HepG2 (cell line): ENCODE data around the gene RBM44. TPM values are rescaled to one million over a fixed set of nuclear protein-coding genes. Genes with fewer than 3 reads are reported as not detected.

Experiments
- ATAC-seq: fragments of 200-7000 bp; cut with Tn5 transposase; 3 replicates; pipeline ENCODE4 v1.9.1; 2020; ENCODE audit warnings: mild to moderate bottlenecking, moderate library complexity
- BruUV-seq: library from RNA; stranded (reverse); fragments of 400-500 nt; replicated peaks from 2 replicates; lab custom pipeline; 2021; lab: Mats Ljungman, UMichigan
- CTCF ChIA-PET: fragments of 300-600 bp; formaldehyde crosslinking; extraction: SDS; loops from one replicate; lab custom pipeline; 2021; ENCODE audit warnings: low total read pairs, inconsistent platforms, low intra/inter-chr PET ratio; lab: Yijun Ruan, JAX
- POLR2A ChIA-PET: fragments of 350-600 bp; sonication (Branson Sonifier 250); formaldehyde crosslinking; loops from one replicate; lab custom pipeline; 2020; ENCODE audit warnings: antibody characterized with exemption, inconsistent platforms; lab: Yijun Ruan, JAX
- DNase-seq: peaks from one replicate; pipeline ENCODE4 v3.0.0-alpha.2; 2015; ENCODE audit warnings: low spot score
- FAIRE-seq: peaks from 3 replicates; lab custom pipeline; 2011; peaks lifted over from hg19 to GRCh38; lab: Jason Lieb, UNC
- H2AFZ ChIP-seq: one replicate; pipeline ENCODE4 v1.6.1; 2011; ENCODE audit warnings: low read length, inconsistent platforms
- H3K27ac ChIP-seq: fragments of 300-600 bp; 3 replicates; pipeline ENCODE4 v1.8.0; 2011; ENCODE audit warnings: mixed run types, mild to moderate bottlenecking, mixed read lengths, low read length, inconsistent platforms; ENCODE audit not compliant: insufficient read depth; ENCODE audit errors: extremely low read length
- H3K27me3 ChIP-seq, 2 experiments: fragments of 200-600 bp in 1 of 2; 2 replicates in 1 of 2; 3 replicates in 1 of 2; pipeline versions ENCODE4 v1.6.0 to v1.8.0; 2011; ENCODE audit warnings: low read length in 2 of 2, mild to moderate bottlenecking in 2 of 2, moderate library complexity in 2 of 2, inconsistent platforms in 1 of 2; ENCODE audit not compliant: insufficient read depth in 2 of 2, control insufficient read depth in 1 of 2
- H3K36me3 ChIP-seq, 2 experiments: fragments of 200-600 bp in 1 of 2; replicated peaks in 1 of 2; 2 replicates in 1 of 2; 3 replicates in 1 of 2; pipeline versions ENCODE4 v1.5.1 to v1.8.0; 2011; ENCODE audit warnings: low read length in 2 of 2, inconsistent platforms in 1 of 2; ENCODE audit not compliant: insufficient read depth in 2 of 2, control insufficient read depth in 1 of 2
- H3K4me1 ChIP-seq: 2 replicates; pipeline ENCODE4 v1.5.1; 2012; ENCODE audit warnings: low read length, inconsistent platforms; ENCODE audit not compliant: insufficient read depth
- H3K4me2 ChIP-seq: 2 replicates; pipeline ENCODE4 v1.6.0; 2011; ENCODE audit warnings: low read depth, low read length, inconsistent platforms
- H3K4me3 ChIP-seq, 3 experiments: fragments of 200-600 bp in 1 of 3; sonication (generic), shearing (Covaris generic) in 1 of 3; replicated peaks in 1 of 3; 2 replicates each; pipeline ENCODE4 v1.5.1; 2011 to 2016; ENCODE audit warnings: low read length in 3 of 3, inconsistent platforms in 2 of 3, low read depth in 2 of 3, mild to moderate bottlenecking in 2 of 3, control low read depth in 1 of 3, mixed read lengths in 1 of 3; ENCODE audit not compliant: insufficient read depth in 1 of 3
- H3K79me2 ChIP-seq: one replicate; pipeline ENCODE4 v1.6.1; 2011; ENCODE audit warnings: low read length, inconsistent platforms; ENCODE audit not compliant: insufficient read depth
- H3K9ac ChIP-seq: 2 replicates; pipeline ENCODE4 v1.6.0; 2011; ENCODE audit warnings: mild to moderate bottlenecking, low read depth, low read length, inconsistent platforms; ENCODE audit not compliant: insufficient read depth
- H3K9me3 ChIP-seq: 2 replicates; pipeline ENCODE4 v1.5.1; 2012; ENCODE audit warnings: mild to moderate bottlenecking, low read length
- H4K20me1 ChIP-seq: 2 replicates; pipeline ENCODE4 v1.6.0; 2011; ENCODE audit warnings: inconsistent platforms, mild to moderate bottlenecking, low read length, moderate library complexity; ENCODE audit not compliant: insufficient read depth
- ARNTL ChIP-seq: sonication (generic); formaldehyde crosslinking; IDR thresholded peaks from 2 replicates; pipeline ENCODE4 v1.4.0; 2020; ENCODE audit warnings: mild to moderate bottlenecking, missing genetic modification reagents
- FOXK2 ChIP-seq: fragments of 450-650 bp; IDR thresholded peaks from 2 replicates; pipeline ENCODE4 v1.6.1; 2016
- IKZF1 ChIP-seq: fragments of 450-650 bp; IDR thresholded peaks from 2 replicates; pipeline ENCODE4 v1.7.1; 2016
- JUNB ChIP-seq: sonication (generic); formaldehyde crosslinking; IDR thresholded peaks from 2 replicates; pipeline ENCODE4 v1.8.0; 2022; ENCODE audit warnings: missing genetic modification reagents, mild to moderate bottlenecking, borderline replicate concordance
- POLR2A ChIP-seq, 2 experiments: IDR thresholded peaks; 2 replicates each; pipeline ENCODE4 v1.6.1; 2011; ENCODE audit warnings: low read depth in 2 of 2, low read length in 2 of 2, mild to moderate bottlenecking in 1 of 2, moderate library complexity in 1 of 2; ENCODE audit not compliant: insufficient read depth in 1 of 2
- SKI ChIP-seq: fragments of 450-650 bp; IDR thresholded peaks from one replicate; pipeline ENCODE4 v1.6.1; 2018; ENCODE audit warnings: mild to moderate bottlenecking; ENCODE audit not compliant: partially characterized antibody
- SOX5 ChIP-seq: IDR thresholded peaks from 2 replicates; pipeline ENCODE4 v1.6.1; 2016; ENCODE audit warnings: borderline replicate concordance
- ZBTB38 ChIP-seq: sonication (generic); formaldehyde crosslinking; IDR thresholded peaks from 2 replicates; pipeline ENCODE4 v1.5.1; 2020; ENCODE audit warnings: mild to moderate bottlenecking, missing genetic modification reagents
- ZNF251 ChIP-seq: sonication (generic); formaldehyde crosslinking; IDR thresholded peaks from 2 replicates; pipeline ENCODE4 v1.9.0; 2021; ENCODE audit warnings: mild to moderate bottlenecking, missing genetic modification reagents
- ZNF34 ChIP-seq: sonication (generic); formaldehyde crosslinking; IDR thresholded peaks from 2 replicates; pipeline ENCODE4 v1.4.0; 2020; ENCODE audit warnings: mild to moderate bottlenecking, missing genetic modification reagents, borderline replicate concordance
- ZNF564 ChIP-seq: sonication (generic); formaldehyde crosslinking; IDR thresholded peaks from 2 replicates; pipeline ENCODE4 v1.8.1; 2023; ENCODE audit warnings: mild to moderate bottlenecking, missing genetic modification reagents
- ZNF605 ChIP-seq: sonication (generic); formaldehyde crosslinking; IDR thresholded peaks from 2 replicates; pipeline ENCODE4 v1.8.0; 2022; ENCODE audit warnings: mild to moderate bottlenecking, missing genetic modification reagents
- ZNF775 ChIP-seq: sonication (generic); formaldehyde crosslinking; IDR thresholded peaks from 2 replicates; pipeline ENCODE4 v1.4.0; 2020; ENCODE audit warnings: missing genetic modification reagents, mild to moderate bottlenecking, moderate library complexity, borderline replicate concordance
- ZNF790 ChIP-seq: sonication (generic); formaldehyde crosslinking; IDR thresholded peaks from 2 replicates; pipeline ENCODE4 v1.8.0; 2022; ENCODE audit warnings: missing genetic modification reagents, mild to moderate bottlenecking, borderline replicate concordance
- WGBS: methylation state at CpG from one replicate; pipeline ENCODE4 v1.1.6; 2017; ENCODE audit warnings: low lambda C conversion rate; 5-methylcytosine and 5-hydroxymethylcytosine counted together
- in situ Hi-C: cut with HindIII; loops from 2 replicates; pipeline ENCODE4 v1.10.0; 2017; ENCODE audit warnings: low pct_unique_long_range_greater_than_20kb; ENCODE audit not compliant: extremely low pct_ligation_motif_present
- intact Hi-C: fragments of 100-400 bp; cut with micrococcal nuclease; formaldehyde crosslinking; loops from one replicate; pipeline ENCODE4 v1.10.0; 2022; ENCODE audit not compliant: unreplicated experiment
- polyA plus RNA-seq, 8 experiments: library from polyadenylated mRNA; depleted of rRNA in 3 of 8; stranded (reverse) in 7 of 8; unstranded in 1 of 8; fragments of >200 nt; fragmentation: Illumina TruSeq in 4 of 8; extraction: Trizol in 4 of 8; gene quantifications; 2 replicates each; pipeline versions ENCODE4 v1.2.1 to v1.2.3, GENCODE V29; 2011 to 2016; ENCODE audit warnings: low read depth in 4 of 8, missing spikeins in 1 of 8, mixed read lengths in 1 of 8; ENCODE audit not compliant: insufficient read depth in 1 of 8
- total RNA-seq, 5 experiments: library from RNA; depleted of rRNA; stranded (reverse); fragments of >200 nt; fragmentation: Illumina TruSeq; extraction: Trizol; gene quantifications; 2 replicates each; pipeline ENCODE4 v1.2.3, GENCODE V29; 2016; ENCODE audit warnings: low read depth in 1 of 5
- TF ChIP-seq, protein P1 (sequence below): sonication (generic); formaldehyde crosslinking; IDR thresholded peaks from 2 replicates; pipeline ENCODE4 v1.4.0; 2020; ENCODE audit warnings: mild to moderate bottlenecking, missing genetic modification reagents
- TF ChIP-seq, protein P2 (sequence below): IDR thresholded peaks from 2 replicates; pipeline ENCODE4 v1.6.1; 2016
- TF ChIP-seq, protein P3 (sequence below): sonication (generic); formaldehyde crosslinking; IDR thresholded peaks from 2 replicates; pipeline ENCODE4 v1.8.0; 2022; ENCODE audit warnings: mild to moderate bottlenecking, missing genetic modification reagents, borderline replicate concordance

Gene RBM44
- total and polyA plus RNA-seq, 2 of the 13 experiments (the other 11 are each of a cell fraction or from before 2014, with no cell fraction given) = 0.13 to 0.50 TPM

DNA sequence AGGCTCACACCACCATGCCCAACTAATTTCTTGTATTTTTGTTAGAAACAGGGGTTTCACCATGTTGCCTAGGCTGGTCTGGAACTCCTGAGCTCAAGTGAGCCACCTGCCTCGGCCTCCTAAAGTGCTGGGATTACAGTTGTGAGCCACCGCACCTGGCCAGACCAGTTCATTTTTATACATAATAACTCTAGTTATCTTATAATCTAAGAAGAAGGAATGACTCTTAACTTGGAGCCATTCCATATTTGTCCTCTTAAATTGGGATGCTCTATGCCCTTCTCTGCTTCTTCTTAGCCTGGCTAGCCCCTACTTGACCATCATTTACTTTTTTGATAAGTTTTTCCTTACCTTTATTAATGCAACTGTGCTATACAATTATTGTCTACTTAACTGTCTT lies 2.9 kb downstream of the RBM44 start:
- CTCF ChIA-PET = no interaction called here
- H3K27me3 ChIP-seq = peaks cover 0 to 7% of the 10 kb centered on the region in 2 experiments; a peak in 2 of 5 replicates

DNA sequence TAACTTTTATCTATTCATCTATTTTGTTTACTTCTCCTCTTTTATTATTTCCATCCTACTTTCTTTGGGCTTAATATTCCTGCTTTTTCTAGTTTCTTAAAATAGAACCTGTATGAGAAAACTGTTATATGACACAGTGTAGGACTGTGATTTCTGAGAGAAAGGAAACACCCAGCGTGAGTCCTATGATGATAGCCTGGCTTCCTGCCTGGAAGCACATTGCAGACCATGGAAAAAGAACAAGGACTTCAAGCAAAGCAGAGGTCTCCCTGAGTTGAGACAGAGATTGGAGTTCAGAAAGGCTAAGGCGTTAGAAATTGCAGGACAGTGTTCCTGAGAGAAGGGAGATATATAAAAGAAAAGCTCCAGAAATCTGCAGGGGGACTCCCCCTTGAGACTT lies 7.8 kb downstream of the RBM44 start:
- no peak overlapping the region for H3K4me2 ChIP-seq
- no peaks in the 10 kb centered on the region for H3K79me2 ChIP-seq
- in situ Hi-C loops = no loop called here
- ChIA-PET POLR2A (no interaction called here), CTCF (no interaction called here)
- 1% methylated on average over 2 of the region's 2 CpGs for WGBS
- intact Hi-C loops = no loop called here
- no peak overlapping the region for H2AFZ ChIP-seq
- no peak overlapping the region for H3K27ac ChIP-seq
- H3K9ac ChIP-seq = no peak overlapping the region
- no TSS peak for BruUV-seq
- H3K9me3 ChIP-seq = no peaks in the 10 kb centered on the region
- no peaks in the 10 kb centered on the region for H3K36me3 ChIP-seq
- no peak overlapping the region for H3K4me3 ChIP-seq
- DNase-seq (no peak), ATAC-seq (no peak), FAIRE-seq (no peak)
- no peaks in the 10 kb centered on the region for H4K20me1 ChIP-seq
- H3K4me1 ChIP-seq = no peaks in the 10 kb centered on the region
- H3K27me3 ChIP-seq = peaks cover 0 to 13% of the 10 kb centered on the region in 2 experiments; a peak in 3 of 5 replicates
- TF ChIP-seq FOXK2 = no peak
- no peak for TF ChIP-seq ZNF605 (CRISPR knock-in tag)
- TF ChIP-seq ZNF34 (CRISPR knock-in tag) = no peak
- TF ChIP-seq SKI = no peak
- TF ChIP-seq ZBTB38 (CRISPR knock-in tag) = no peak
- TF ChIP-seq ARNTL (CRISPR knock-in tag) = no peak
- TF ChIP-seq, protein P1, sequence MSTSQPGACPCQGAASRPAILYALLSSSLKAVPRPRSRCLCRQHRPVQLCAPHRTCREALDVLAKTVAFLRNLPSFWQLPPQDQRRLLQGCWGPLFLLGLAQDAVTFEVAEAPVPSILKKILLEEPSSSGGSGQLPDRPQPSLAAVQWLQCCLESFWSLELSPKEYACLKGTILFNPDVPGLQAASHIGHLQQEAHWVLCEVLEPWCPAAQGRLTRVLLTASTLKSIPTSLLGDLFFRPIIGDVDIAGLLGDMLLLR = no peak
- no peak for TF ChIP-seq ZNF251 (CRISPR knock-in tag)
- no peak for TF ChIP-seq POLR2A (IDR thresholded peaks at IDR 0.05; ENCODE audit: insufficient read depth in 1 of 2, low read depth in 2 of 2, low read length in 2 of 2)

More for the DNA sequence above, 2.9 kb downstream of the RBM44 start:
- BruUV-seq = no TSS peak
- no peak overlapping the region for H3K4me2 ChIP-seq
- DNase-seq (no peak), ATAC-seq (no peak), FAIRE-seq (no peak)
- H3K79me2 ChIP-seq = no peaks in the 10 kb centered on the region
- 30% methylated on average over 2 of the region's 2 CpGs for WGBS
- H3K27ac ChIP-seq = no peak overlapping the region
- intact Hi-C loops (no loop called here), in situ Hi-C loops (no loop called here)
- H3K4me3 ChIP-seq = no peak overlapping the region
- no peaks in the 10 kb centered on the region for H3K36me3 ChIP-seq
- no peak overlapping the region for H2AFZ ChIP-seq
- POLR2A ChIA-PET = no interaction called here
- TF ChIP-seq SOX5 (CRISPR knock-in tag) = no peak
- TF ChIP-seq, protein P2, sequence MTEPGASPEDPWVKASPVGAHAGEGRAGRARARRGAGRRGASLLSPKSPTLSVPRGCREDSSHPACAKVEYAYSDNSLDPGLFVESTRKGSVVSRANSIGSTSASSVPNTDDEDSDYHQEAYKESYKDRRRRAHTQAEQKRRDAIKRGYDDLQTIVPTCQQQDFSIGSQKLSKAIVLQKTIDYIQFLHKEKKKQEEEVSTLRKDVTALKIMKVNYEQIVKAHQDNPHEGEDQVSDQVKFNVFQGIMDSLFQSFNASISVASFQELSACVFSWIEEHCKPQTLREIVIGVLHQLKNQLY (CRISPR knock-in tag) = no peak
- no peak for TF ChIP-seq ZNF790 (CRISPR knock-in tag)
- no peak for TF ChIP-seq JUNB
- no peak for TF ChIP-seq ZNF775 (CRISPR knock-in tag)
- no peak for TF ChIP-seq ZNF564 (CRISPR knock-in tag)
- TF ChIP-seq, protein P3, sequence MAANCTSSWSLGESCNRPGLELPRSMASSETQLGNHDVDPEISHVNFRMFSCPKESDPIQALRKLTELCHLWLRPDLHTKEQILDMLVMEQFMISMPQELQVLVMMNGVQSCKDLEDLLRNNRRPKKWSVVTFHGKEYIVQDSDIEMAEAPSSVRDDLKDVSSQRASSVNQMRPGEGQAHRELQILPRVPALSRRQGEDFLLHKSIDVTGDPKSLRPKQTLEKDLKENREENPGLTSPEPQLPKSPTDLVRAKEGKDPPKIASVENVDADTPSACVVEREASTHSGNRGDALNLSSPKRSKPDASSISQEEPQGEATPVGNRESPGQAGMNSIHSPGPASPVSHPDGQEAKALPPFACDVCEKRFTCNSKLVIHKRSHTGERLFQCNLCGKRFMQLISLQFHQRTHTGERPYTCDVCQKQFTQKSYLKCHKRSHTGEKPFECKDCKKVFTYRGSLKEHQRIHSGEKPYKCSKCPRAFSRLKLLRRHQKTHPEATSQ (CRISPR knock-in tag) = no peak
- TF ChIP-seq IKZF1 = no peak
- no peaks in the 10 kb centered on the region for H3K4me1 ChIP-seq
- H3K9me3 ChIP-seq = no peaks in the 10 kb centered on the region
- no peak overlapping the region for H3K9ac ChIP-seq
- no peaks in the 10 kb centered on the region for H4K20me1 ChIP-seq
